HepG2 (cell line): ENCODE measurements around the gene VPS9D1. TPM values are rescaled to one million over a fixed set of nuclear protein-coding genes. Genes with fewer than 3 reads are reported as not detected.

Source experiments
- AGO2 ChIP-seq: fragments of 200-400 bp; formaldehyde crosslinking; optimal IDR thresholded peaks from 2 replicates; pipeline ENCODE3; 2017; ENCODE audit warnings: mild to moderate bottlenecking, low read depth, low read length, moderate library complexity
- KDM5B ChIP-seq: sonication (generic); formaldehyde crosslinking; IDR thresholded peaks from 2 replicates; pipeline ENCODE4 v1.4.0; 2020; ENCODE audit warnings: missing genetic modification reagents, mild to moderate bottlenecking, borderline replicate concordance
- SAFB2 ChIP-seq: sonication (generic); formaldehyde crosslinking; IDR thresholded peaks from 2 replicates; pipeline ENCODE4 v1.5.1; 2020; ENCODE audit warnings: missing genetic modification reagents, low read depth, mild to moderate bottlenecking, borderline replicate concordance
- ZFAT ChIP-seq: sonication (generic); formaldehyde crosslinking; conservative IDR thresholded peaks from 2 replicates; pipeline ENCODE4 v1.8.1; 2023; ENCODE audit warnings: missing genetic modification reagents, inconsistent platforms
- ZNF318 ChIP-seq: sonication (generic); formaldehyde crosslinking; IDR thresholded peaks from 2 replicates; pipeline ENCODE4 v1.4.0; 2020; ENCODE audit warnings: mild to moderate bottlenecking, missing genetic modification reagents
- ZNF547 ChIP-seq: sonication (generic); formaldehyde crosslinking; IDR thresholded peaks from 2 replicates; pipeline ENCODE4 v1.5.1; 2020; ENCODE audit warnings: mild to moderate bottlenecking, missing genetic modification reagents
- polyA plus RNA-seq, 8 experiments: library from polyadenylated mRNA; depleted of rRNA in 3 of 8; stranded (reverse) in 7 of 8; unstranded in 1 of 8; fragments of >200 nt; fragmentation: Illumina TruSeq in 4 of 8; extraction: Trizol in 4 of 8; gene quantifications; 2 replicates each; pipeline versions ENCODE4 v1.2.1 to v1.2.3, GENCODE V29; 2011 to 2016; ENCODE audit warnings: low read depth in 4 of 8, missing spikeins in 1 of 8, mixed read lengths in 1 of 8; ENCODE audit not compliant: insufficient read depth in 1 of 8
- total RNA-seq, 5 experiments: library from RNA; depleted of rRNA; stranded (reverse); fragments of >200 nt; fragmentation: Illumina TruSeq; extraction: Trizol; gene quantifications; 2 replicates each; pipeline ENCODE4 v1.2.3, GENCODE V29; 2016; ENCODE audit warnings: low read depth in 1 of 5
- TF ChIP-seq, protein P1 (sequence below): sonication (generic); formaldehyde crosslinking; IDR thresholded peaks from 2 replicates; pipeline ENCODE4 v1.5.0; 2020; ENCODE audit warnings: missing genetic modification reagents

VPS9D1 gene
- total and polyA plus RNA-seq, 2 of the 13 experiments (the other 11 are each of a cell fraction or from before 2014, with no cell fraction given), result 10.1 to 13.2 TPM

GRCh38 chr16:89738538-89739317 is 18.0 kb upstream of the VPS9D1 start (continued):
- TF ChIP-seq ZNF318 (CRISPR knock-in tag) (0 out of 2 replicates have a peak, but pooled peaks have one; percentile 33), ZFAT (CRISPR knock-in tag) (no peak), SAFB2 (CRISPR knock-in tag) (no peak), KDM5B (CRISPR knock-in tag) (0 out of 2 replicates have a peak, but pooled peaks have one; percentile 33), ZNF547 (CRISPR knock-in tag) (0 out of 2 replicates have a peak, but pooled peaks have one; percentile 31), AGO2 (peak; percentile 78)
- TF ChIP-seq, protein P1, sequence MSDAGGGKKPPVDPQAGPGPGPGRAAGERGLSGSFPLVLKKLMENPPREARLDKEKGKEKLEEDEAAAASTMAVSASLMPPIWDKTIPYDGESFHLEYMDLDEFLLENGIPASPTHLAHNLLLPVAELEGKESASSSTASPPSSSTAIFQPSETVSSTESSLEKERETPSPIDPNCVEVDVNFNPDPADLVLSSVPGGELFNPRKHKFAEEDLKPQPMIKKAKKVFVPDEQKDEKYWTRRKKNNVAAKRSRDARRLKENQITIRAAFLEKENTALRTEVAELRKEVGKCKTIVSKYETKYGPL, result no peak
